ENCODE measurements around the gene SNX32.

DNA sequence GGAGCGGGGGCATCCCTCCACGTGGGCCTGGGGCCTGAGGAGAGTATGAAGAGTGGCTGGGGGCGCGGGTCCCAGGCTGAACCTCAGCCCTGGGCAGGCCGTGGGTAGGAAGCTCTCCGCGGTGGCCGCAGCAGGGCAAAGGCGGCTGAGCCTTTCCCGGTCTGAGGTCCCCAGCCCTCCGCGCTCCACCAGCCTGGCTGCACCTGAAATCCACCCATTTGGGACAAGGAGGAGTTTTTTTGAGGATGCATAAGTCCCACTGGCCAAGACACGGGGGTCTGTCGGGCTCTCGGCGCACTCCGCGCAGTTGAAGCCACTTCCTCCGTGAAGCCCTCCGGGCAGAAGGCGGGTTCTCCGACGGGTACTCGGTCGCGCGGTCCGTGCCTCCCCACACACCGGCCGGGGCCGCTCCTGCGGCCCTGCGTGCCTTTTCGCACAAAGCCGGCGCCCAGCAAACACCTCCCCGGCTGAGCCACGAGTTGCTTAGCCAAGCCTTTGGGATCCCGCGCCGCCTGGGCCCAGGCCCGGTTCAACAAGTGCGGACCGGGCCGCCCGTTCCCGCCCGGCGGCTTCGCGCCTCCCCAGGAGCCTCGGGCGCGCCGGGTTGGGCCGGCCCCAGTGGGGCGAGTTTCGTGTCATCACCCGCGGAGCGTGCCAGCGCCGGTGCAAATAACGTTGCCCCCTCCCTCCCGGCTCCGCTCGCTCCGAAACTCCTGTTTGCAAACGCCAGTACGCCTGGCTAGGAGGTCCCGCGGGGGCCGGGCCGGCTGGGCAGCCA, 47.6 kb upstream of the SNX32 start:
- TF ChIP-seq EZH2 (optimal IDR thresholded peaks at IDR 0.05; ENCODE audit: low read depth, low read length) (no peak), EZH2phosphoT487 (IDR thresholded peaks at IDR 0.05; ENCODE audit: low read length) (no peak)
- TF ChIP-seq, protein P1, sequence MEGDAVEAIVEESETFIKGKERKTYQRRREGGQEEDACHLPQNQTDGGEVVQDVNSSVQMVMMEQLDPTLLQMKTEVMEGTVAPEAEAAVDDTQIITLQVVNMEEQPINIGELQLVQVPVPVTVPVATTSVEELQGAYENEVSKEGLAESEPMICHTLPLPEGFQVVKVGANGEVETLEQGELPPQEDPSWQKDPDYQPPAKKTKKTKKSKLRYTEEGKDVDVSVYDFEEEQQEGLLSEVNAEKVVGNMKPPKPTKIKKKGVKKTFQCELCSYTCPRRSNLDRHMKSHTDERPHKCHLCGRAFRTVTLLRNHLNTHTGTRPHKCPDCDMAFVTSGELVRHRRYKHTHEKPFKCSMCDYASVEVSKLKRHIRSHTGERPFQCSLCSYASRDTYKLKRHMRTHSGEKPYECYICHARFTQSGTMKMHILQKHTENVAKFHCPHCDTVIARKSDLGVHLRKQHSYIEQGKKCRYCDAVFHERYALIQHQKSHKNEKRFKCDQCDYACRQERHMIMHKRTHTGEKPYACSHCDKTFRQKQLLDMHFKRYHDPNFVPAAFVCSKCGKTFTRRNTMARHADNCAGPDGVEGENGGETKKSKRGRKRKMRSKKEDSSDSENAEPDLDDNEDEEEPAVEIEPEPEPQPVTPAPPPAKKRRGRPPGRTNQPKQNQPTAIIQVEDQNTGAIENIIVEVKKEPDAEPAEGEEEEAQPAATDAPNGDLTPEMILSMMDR (IDR thresholded peaks at IDR 0.05; ENCODE audit: low read length) = no peak
